ENCODE results near the gene HOXA3. TPM values are rescaled to one million over a fixed set of nuclear protein-coding genes. Genes with fewer than 3 reads are reported as not detected.

Gene HOXA3
- total and polyA plus RNA-seq, 9 of the 15 experiments (the other 6 are each of a cell fraction or from before 2014, with no cell fraction given), result 0.04 to 0.13 TPM; not detected in 7

GRCh38 chr7:27111751-27112277, 40.6 kb downstream of the HOXA3 start (continued):
- TF ChIP-seq TSC22D4 (tag; IDR thresholded peaks at IDR 0.05) (no peak), NBN (IDR thresholded peaks at IDR 0.05; ENCODE audit: low read depth) (no peak), KDM2B (CRISPR knock-in tag; IDR thresholded peaks at IDR 0.05) (no peak), RERE (CRISPR knock-in tag; IDR thresholded peaks at IDR 0.05; ENCODE audit: borderline replicate concordance) (no peak)

All from K562 (cell line).